GM23338 (cell line): ENCODE results near the gene MDM2. TPM values are rescaled to one million over a fixed set of nuclear protein-coding genes. Genes with fewer than 3 reads are reported as not detected.

Experiments
- ATAC-seq: fragments of 200-7000 bp; cut with Tn5 transposase; 3 replicates; pipeline ENCODE4 v1.9.1; 2020
- DNase-seq: peaks from one replicate; pipeline ENCODE4 v3.0.0-alpha.2; 2015; ENCODE audit warnings: low spot score
- H2AFZ ChIP-seq: fragments of 200-600 bp; sonication (generic); 2 replicates; pipeline ENCODE4 v1.8.0; 2016; ENCODE audit warnings: antibody characterized with exemption, mild to moderate bottlenecking, moderate library complexity
- H3F3A ChIP-seq: fragments of 200-600 bp; sonication (generic); replicated peaks from 2 replicates; pipeline ENCODE4 v1.8.0; 2017; ENCODE audit warnings: antibody characterized with exemption, mixed run types, low read depth
- H3K27ac ChIP-seq: fragments of 200-600 bp; sonication (generic); 2 replicates; pipeline ENCODE4 v1.6.1; 2016; ENCODE audit warnings: low read depth
- H3K27me3 ChIP-seq: fragments of 200-600 bp; sonication (generic); 2 replicates; pipeline ENCODE4 v1.8.0; 2016; ENCODE audit warnings: mild to moderate bottlenecking, mixed run types, moderate library complexity; ENCODE audit not compliant: insufficient read depth
- H3K36me3 ChIP-seq: fragments of 200-600 bp; sonication (generic); 2 replicates; pipeline ENCODE4 v1.8.0; 2016; ENCODE audit warnings: mild to moderate bottlenecking; ENCODE audit not compliant: insufficient read depth
- H3K4me1 ChIP-seq: fragments of 200-600 bp; sonication (generic); 2 replicates; pipeline ENCODE4 v1.8.0; 2016; ENCODE audit warnings: mild to moderate bottlenecking, moderate library complexity; ENCODE audit not compliant: insufficient read depth
- H3K4me2 ChIP-seq: fragments of 200-600 bp; sonication (generic); 2 replicates; pipeline ENCODE4 v1.7.1; 2017; ENCODE audit warnings: mixed run types
- H3K4me3 ChIP-seq: fragments of 200-600 bp; sonication (generic); 2 replicates; pipeline ENCODE4 v1.6.1; 2016; ENCODE audit warnings: mixed run types
- H3K79me2 ChIP-seq: fragments of 200-600 bp; sonication (generic); replicated peaks from 2 replicates; pipeline ENCODE4 v1.8.0; 2017; ENCODE audit warnings: mild to moderate bottlenecking; ENCODE audit not compliant: insufficient read depth
- H3K9me2 ChIP-seq: fragments of 200-600 bp; sonication (generic); 2 replicates; pipeline ENCODE4 v1.8.0; 2017; ENCODE audit not compliant: insufficient read depth
- H4K20me1 ChIP-seq: fragments of 200-600 bp; sonication (generic); replicated peaks from 2 replicates; pipeline ENCODE4 v1.8.0; 2017; ENCODE audit warnings: mild to moderate bottlenecking; ENCODE audit not compliant: insufficient read depth
- H3K27ac Mint-ChIP-seq: 2 replicates; pipeline ENCODE4 v1.8.0; 2020; ENCODE audit warnings: inconsistent platforms, mild to moderate bottlenecking, moderate library complexity, mixed read lengths
- H3K27me3 Mint-ChIP-seq: 3 replicates; pipeline ENCODE4 v1.8.0; 2022; ENCODE audit warnings: low read depth, mild to moderate bottlenecking, moderate library complexity, mixed read lengths, inconsistent platforms; ENCODE audit not compliant: insufficient read depth, poor library complexity
- H3K36me3 Mint-ChIP-seq: 3 replicates; pipeline ENCODE4 v1.8.0; 2021; ENCODE audit warnings: low read depth, mild to moderate bottlenecking, inconsistent platforms, moderate library complexity, mixed read lengths
- H3K4me1 Mint-ChIP-seq: 3 replicates; pipeline ENCODE4 v1.8.0; 2020; ENCODE audit warnings: mild to moderate bottlenecking, inconsistent platforms, mixed read lengths
- H3K4me3 Mint-ChIP-seq: 3 replicates; pipeline ENCODE4 v1.8.0; 2021; ENCODE audit warnings: moderate library complexity, mild to moderate bottlenecking, inconsistent platforms, mixed read lengths
- H3K9me3 Mint-ChIP-seq: 3 replicates; pipeline ENCODE4 v1.8.0; 2020; ENCODE audit warnings: moderate library complexity, mild to moderate bottlenecking, inconsistent platforms, mixed read lengths
- CREB1 ChIP-seq: fragments of 250-450 bp; sonication (Bioruptor Pico); IDR thresholded peaks from 2 replicates; pipeline ENCODE4 v1.5.0; 2020; ENCODE audit warnings: low read depth, mild to moderate bottlenecking, moderate library complexity
- CTCF ChIP-seq, 2 experiments: fragments of 200-600 bp in 1 of 2; sonication (generic) in 1 of 2; conservative IDR thresholded peaks; 2 replicates each; pipeline versions ENCODE4 v1.5.1 to v1.6.1; 2016 to 2017; ENCODE audit warnings: antibody characterized with exemption in 2 of 2, low read depth in 2 of 2, mild to moderate bottlenecking in 2 of 2, moderate library complexity in 1 of 2
- ETS1 ChIP-seq: IDR thresholded peaks from 2 replicates; pipeline ENCODE4 v1.6.1; 2016; ENCODE audit warnings: antibody characterized with exemption
- EZH2 ChIP-seq: fragments of 200-600 bp; sonication (generic); IDR thresholded peaks from one replicate; pipeline ENCODE4 v1.8.0; 2017; ENCODE audit warnings: antibody characterized with exemption, mild to moderate bottlenecking, low read depth; ENCODE audit not compliant: unreplicated experiment
- EZH2phosphoT487 ChIP-seq: fragments of 200-600 bp; sonication (generic); IDR thresholded peaks from one replicate; pipeline ENCODE4 v1.8.1; 2018; ENCODE audit warnings: antibody characterized with exemption; ENCODE audit not compliant: unreplicated experiment
- JUNB ChIP-seq: IDR thresholded peaks from one replicate; pipeline ENCODE4 v1.6.1; 2016; ENCODE audit warnings: antibody characterized with exemption; ENCODE audit not compliant: unreplicated experiment
- NANOG ChIP-seq: IDR thresholded peaks from 2 replicates; pipeline ENCODE4 v1.6.1; 2016; ENCODE audit warnings: antibody characterized with exemption, borderline replicate concordance
- POLR2AphosphoS5 ChIP-seq: IDR thresholded peaks from 2 replicates; pipeline ENCODE4 v1.6.1; 2016; ENCODE audit warnings: antibody characterized with exemption, low read depth
- REST ChIP-seq: IDR thresholded peaks from one replicate; pipeline ENCODE4 v1.6.1; 2018; ENCODE audit warnings: antibody characterized with exemption; ENCODE audit not compliant: unreplicated experiment
- STAT1 ChIP-seq: IDR thresholded peaks from one replicate; pipeline ENCODE4 v1.6.1; 2016; ENCODE audit warnings: antibody characterized with exemption; ENCODE audit not compliant: unreplicated experiment
- ZNF114 ChIP-seq: fragments of 250-450 bp; sonication (Bioruptor Pico); IDR thresholded peaks from 2 replicates; pipeline ENCODE4 v1.5.0; 2020; ENCODE audit warnings: mild to moderate bottlenecking, moderate library complexity
- ZNF331 ChIP-seq: fragments of 250-450 bp; sonication (Bioruptor Pico); IDR thresholded peaks from 2 replicates; pipeline ENCODE4 v1.5.0; 2020; ENCODE audit warnings: low read depth, mild to moderate bottlenecking, moderate library complexity
- ZNF462 ChIP-seq: fragments of 250-450 bp; sonication (Bioruptor Pico); IDR thresholded peaks from 2 replicates; pipeline ENCODE4 v1.5.0; 2020; ENCODE audit warnings: mild to moderate bottlenecking, moderate library complexity
- polyA plus RNA-seq: library from polyadenylated mRNA; unstranded; fragments of >200 nt; fragmentation: Nextera tagmentation; extraction: Ambion mirVana; gene quantifications from 2 replicates; pipeline ENCODE4 v1.2.1, GENCODE V29; 2016
- total RNA-seq: library from RNA; depleted of rRNA; stranded (reverse); fragments of >200 nt; shearing (Covaris generic); gene quantifications from 2 replicates; pipeline ENCODE4 v1.2.3, GENCODE V29; 2014

The MDM2 gene
- total and polyA plus RNA-seq, 2 experiments from 2014 or later = 105 to 136 TPM

GRCh38 chr12:68790952-68791234, 17.1 kb upstream of the MDM2 start:
- TF ChIP-seq ZNF462 (CRISPR knock-in tag) (no peak), ETS1 (no peak), EZH2 (no peak), STAT1 (no peak), REST (no peak), CTCF (conservative IDR thresholded peaks at IDR 0.05; ENCODE audit: low read depth in 2 of 2) (no peak), ZNF114 (CRISPR knock-in tag) (no peak), NANOG (no peak), CREB1 (CRISPR knock-in tag) (no peak), JUNB (no peak), ZNF331 (CRISPR knock-in tag) (no peak), POLR2AphosphoS5 (no peak), EZH2phosphoT487 (no peak)
- no peaks in the 10 kb centered on the region for H3K9me3 Mint-ChIP-seq
- no peaks in the 10 kb centered on the region for H3K79me2 ChIP-seq
- H3K27ac ChIP-seq = no peak overlapping the region
- no peaks in the 10 kb centered on the region for H3K36me3 Mint-ChIP-seq
- no peak overlapping the region for H3K4me3 ChIP-seq
- no peak for DNase-seq
- H3K4me1 ChIP-seq = no peaks in the 10 kb centered on the region
- peaks cover 12% of the 10 kb centered on the region for H3K4me1 Mint-ChIP-seq
- H3K4me2 ChIP-seq = no peak overlapping the region
- H4K20me1 ChIP-seq = no peaks in the 10 kb centered on the region
- H3K27me3 Mint-ChIP-seq = peaks cover 6% of the 10 kb centered on the region
- H3K27me3 ChIP-seq = no peaks in the 10 kb centered on the region
- H3F3A ChIP-seq = no peaks in the 10 kb centered on the region
- H3K27ac Mint-ChIP-seq = no peak overlapping the region
- H3K4me3 Mint-ChIP-seq = no peak overlapping the region
- no peak for ATAC-seq
- no peaks in the 10 kb centered on the region; the same call in 1 of the 2 replicates for H3K9me2 ChIP-seq
- no peak overlapping the region for H2AFZ ChIP-seq
- H3K36me3 ChIP-seq = no peaks in the 10 kb centered on the region
